ENCODE data around the gene TSSK2. TPM values are rescaled to one million over a fixed set of nuclear protein-coding genes. Genes with fewer than 3 reads are reported as not detected.

TSSK2 gene
- total RNA-seq, 1 donor from 2014 or later, result not detected

- TF ChIP-seq POLR2AphosphoS5 (IDR thresholded peaks at IDR 0.05; ENCODE audit: insufficient read depth in 1 of 2, low read depth in 1 of 2) (no peak), CTCF (IDR thresholded peaks at IDR 0.05) (no peak)
- Histone ChIP-seq H3K27me3 (no peaks in the 10 kb centered on the region), H3K27ac (no peak overlapping the region), H3K4me1 (peaks cover 77% of the 10 kb centered on the region), H3K9me3 (no peaks in the 10 kb centered on the region), H3K4me3 (no peak overlapping the region), H3K36me3 (no peaks in the 10 kb centered on the region)
- intact Hi-C loops (cut with DNase I), result no loop called here
- DNase-seq (ENCODE audit: extremely low spot score in 2 of 2), result no peak
Measured at GRCh38 chr22:19174106-19175025, 43.3 kb downstream of the TSSK2 start.

- H3K27me3 ChIP-seq, result no peaks in the 10 kb centered on the region
- DNase-seq (ENCODE audit: extremely low spot score in 2 of 2), result no peak
- H3K9me3 ChIP-seq, result no peaks in the 10 kb centered on the region
- intact Hi-C loops (cut with DNase I), result no loop called here
- H3K4me3 ChIP-seq, result no peak overlapping the region
- peaks cover 75% of the 10 kb centered on the region for H3K4me1 ChIP-seq
- no peak overlapping the region for H3K27ac ChIP-seq
- H3K36me3 ChIP-seq, result no peaks in the 10 kb centered on the region
- TF ChIP-seq CTCF (IDR thresholded peaks at IDR 0.05) (no peak), POLR2AphosphoS5 (IDR thresholded peaks at IDR 0.05; ENCODE audit: insufficient read depth in 1 of 2, low read depth in 1 of 2) (no peak), POLR2A (IDR thresholded peaks at IDR 0.05) (no peak)
Measured at GRCh38 chr22:19175026-19175601, 44.0 kb downstream of the TSSK2 start.

- H3K9me3 ChIP-seq, result no peaks in the 10 kb centered on the region
- no peak overlapping the region for H3K27ac ChIP-seq
Measured at GRCh38 chr22:19175602-19176174, 44.6 kb downstream of the TSSK2 start.

GRCh38 chr22:19176175-19176643 is 45.1 kb downstream of the TSSK2 start:
- no peak overlapping the region for H3K27ac ChIP-seq
- TF ChIP-seq CTCF (IDR thresholded peaks at IDR 0.05) (no peak), POLR2AphosphoS5 (IDR thresholded peaks at IDR 0.05; ENCODE audit: insufficient read depth in 1 of 2, low read depth in 1 of 2) (no peak), POLR2A (IDR thresholded peaks at IDR 0.05) (no peak)
- peaks cover 64% of the 10 kb centered on the region for H3K4me1 ChIP-seq

More at GRCh38 chr22:19175602-19176174, 44.6 kb downstream of the TSSK2 start:
- Histone ChIP-seq H3K4me1 (peaks cover 69% of the 10 kb centered on the region), H3K27me3 (no peaks in the 10 kb centered on the region), H3K4me3 (no peak overlapping the region), H3K36me3 (no peaks in the 10 kb centered on the region)
- intact Hi-C loops (cut with DNase I), result no loop called here
- TF ChIP-seq CTCF (IDR thresholded peaks at IDR 0.05) (no peak), POLR2AphosphoS5 (IDR thresholded peaks at IDR 0.05; ENCODE audit: insufficient read depth in 1 of 2, low read depth in 1 of 2) (no peak), POLR2A (IDR thresholded peaks at IDR 0.05) (no peak)
- DNase-seq (ENCODE audit: extremely low spot score in 2 of 2), result no peak

More at GRCh38 chr22:19176175-19176643, 45.1 kb downstream of the TSSK2 start:
- no peaks in the 10 kb centered on the region for H3K9me3 ChIP-seq
- no peak overlapping the region for H3K4me3 ChIP-seq
- intact Hi-C loops (cut with DNase I), result no loop called here
- DNase-seq (ENCODE audit: extremely low spot score in 2 of 2), result no peak
- no peaks in the 10 kb centered on the region for H3K27me3 ChIP-seq
- no peaks in the 10 kb centered on the region for H3K36me3 ChIP-seq
